ENCODE data around the gene ATRX.

GRCh38 chrX:77617206-77617605, 168.8 kb downstream of the ATRX start:
- no peak for TF ChIP-seq CTCF (IDR thresholded peaks at IDR 0.05)
- no peak for TF ChIP-seq EZH2 (IDR thresholded peaks at IDR 0.05)
